ENCODE measurements around the gene AZIN2. TPM values are rescaled to one million over a fixed set of nuclear protein-coding genes. Genes with fewer than 3 reads are reported as not detected.
"Not testable (repeated sequence)": the region's sequence is repeated elsewhere in the genome, so short reads cannot be mapped to it uniquely, and the experiment has no call there.

Gene AZIN2
- polyA plus RNA-seq, 1 donor: 2.5 TPM

- H3K4me1 ChIP-seq (ENCODE audit: control insufficient read depth, insufficient read depth, low read length): peaks cover 7% of the 10 kb centered on the region
- peak overlapping the region; percentile 71 for H3K27ac ChIP-seq (ENCODE audit: low read length)
- peak overlapping the region; percentile 73 for H3K4me3 ChIP-seq (ENCODE audit: low read length)
- H3K27me3 ChIP-seq (ENCODE audit: control insufficient read depth, insufficient read depth, low read length): peaks cover 2% of the 10 kb centered on the region
- peak; percentile 99 to 100 for DNase-seq
- H3K36me3 ChIP-seq (ENCODE audit: control insufficient read depth, insufficient read depth, low read length): no peaks in the 10 kb centered on the region
- no peaks in the 10 kb centered on the region for H3K9me3 ChIP-seq (ENCODE audit: control insufficient read depth, low read depth, low read length)
- no CpG with 5 or more reads among the region's 44 CpGs for whole genome bisulfite sequencing (ENCODE audit: insufficient coverage, low lambda C conversion rate)
These were observed 46.3 kb downstream of the AZIN2 start for GRCh38 chr1:33127001-33127823.

- WGBS (ENCODE audit: insufficient coverage, low lambda C conversion rate): 50% methylated on average over 2 of the region's 4 CpGs
- Histone ChIP-seq H3K27me3 (ENCODE audit: control insufficient read depth, insufficient read depth, low read length) (peaks cover 2% of the 10 kb centered on the region), H3K9me3 (ENCODE audit: control insufficient read depth, low read depth, low read length) (no peaks in the 10 kb centered on the region), H3K4me3 (ENCODE audit: low read length) (no peak overlapping the region), H3K36me3 (ENCODE audit: control insufficient read depth, insufficient read depth, low read length) (no peaks in the 10 kb centered on the region), H3K4me1 (ENCODE audit: control insufficient read depth, insufficient read depth, low read length) (peaks cover 7% of the 10 kb centered on the region), H3K27ac (ENCODE audit: low read length) (no peak overlapping the region)
- no peak for DNase-seq
These were observed 47.8 kb downstream of the AZIN2 start for GRCh38 chr1:33128781-33129180.

- no peak for DNase-seq
- peaks cover 7% of the 10 kb centered on the region for H3K4me1 ChIP-seq (ENCODE audit: control insufficient read depth, insufficient read depth, low read length)
These were observed 49.3 kb downstream of the AZIN2 start for GRCh38 chr1:33130297-33130696.

GRCh38 chr1:33131191-33131590 lies 50.2 kb downstream of the AZIN2 start:
- 75% methylated on average over 2 of the region's 2 CpGs for WGBS (ENCODE audit: insufficient coverage, low lambda C conversion rate)
- no peak for DNase-seq
- H3K27ac ChIP-seq (ENCODE audit: low read length): no peak overlapping the region
- no peak overlapping the region for H3K4me3 ChIP-seq (ENCODE audit: low read length)
- H3K9me3 ChIP-seq (ENCODE audit: control insufficient read depth, low read depth, low read length): no peaks in the 10 kb centered on the region
- H3K27me3 ChIP-seq (ENCODE audit: control insufficient read depth, insufficient read depth, low read length): peaks cover 2% of the 10 kb centered on the region
- peaks cover 6% of the 10 kb centered on the region for H3K4me1 ChIP-seq (ENCODE audit: control insufficient read depth, insufficient read depth, low read length)
- no peaks in the 10 kb centered on the region for H3K36me3 ChIP-seq (ENCODE audit: control insufficient read depth, insufficient read depth, low read length)

More at GRCh38 chr1:33130297-33130696, 49.3 kb downstream of the AZIN2 start:
- H3K27me3 ChIP-seq (ENCODE audit: control insufficient read depth, insufficient read depth, low read length): peaks cover 2% of the 10 kb centered on the region
- no peak overlapping the region for H3K4me3 ChIP-seq (ENCODE audit: low read length)
- no peak overlapping the region for H3K27ac ChIP-seq (ENCODE audit: low read length)
- H3K9me3 ChIP-seq (ENCODE audit: control insufficient read depth, low read depth, low read length): no peaks in the 10 kb centered on the region
- 100% methylated on average over 1 of the region's 4 CpGs for WGBS (ENCODE audit: insufficient coverage, low lambda C conversion rate)
- H3K36me3 ChIP-seq (ENCODE audit: control insufficient read depth, insufficient read depth, low read length): no peaks in the 10 kb centered on the region

- H3K27me3 ChIP-seq (ENCODE audit: control insufficient read depth, insufficient read depth, low read length): peaks cover 2% of the 10 kb centered on the region
- no peak overlapping the region for H3K4me3 ChIP-seq (ENCODE audit: low read length)
- no peaks in the 10 kb centered on the region for H3K36me3 ChIP-seq (ENCODE audit: control insufficient read depth, insufficient read depth, low read length)
- H3K9me3 ChIP-seq (ENCODE audit: control insufficient read depth, low read depth, low read length): no peaks in the 10 kb centered on the region
- no CpG with 5 or more reads among the region's 2 CpGs for WGBS (ENCODE audit: insufficient coverage, low lambda C conversion rate)
- no peak for DNase-seq
- no peaks in the 10 kb centered on the region for H3K4me1 ChIP-seq (ENCODE audit: control insufficient read depth, insufficient read depth, low read length)
- no peak overlapping the region for H3K27ac ChIP-seq (ENCODE audit: low read length)
These were observed 51.6 kb downstream of the AZIN2 start for GRCh38 chr1:33132549-33132948.

- no peaks in the 10 kb centered on the region for H3K9me3 ChIP-seq (ENCODE audit: control insufficient read depth, low read depth, low read length)
- WGBS (ENCODE audit: insufficient coverage, low lambda C conversion rate): no CpG with 5 or more reads among the region's 10 CpGs
- DNase-seq: no peak
- peaks cover 2% of the 10 kb centered on the region for H3K27me3 ChIP-seq (ENCODE audit: control insufficient read depth, insufficient read depth, low read length)
- H3K4me1 ChIP-seq (ENCODE audit: control insufficient read depth, insufficient read depth, low read length): no peaks in the 10 kb centered on the region
- no peak overlapping the region for H3K4me3 ChIP-seq (ENCODE audit: low read length)
- H3K27ac ChIP-seq (ENCODE audit: low read length): no peak overlapping the region
- no peaks in the 10 kb centered on the region for H3K36me3 ChIP-seq (ENCODE audit: control insufficient read depth, insufficient read depth, low read length)
These were observed 52.6 kb downstream of the AZIN2 start for GRCh38 chr1:33133478-33134105.

GRCh38 chr1:33136041-33136440 lies 55.1 kb downstream of the AZIN2 start:
- DNase-seq; H3K9me3 ChIP-seq (ENCODE audit: control insufficient read depth, low read depth, low read length); H3K36me3 ChIP-seq (ENCODE audit: control insufficient read depth, insufficient read depth, low read length); H3K4me1 ChIP-seq (ENCODE audit: control insufficient read depth, insufficient read depth, low read length); H3K27me3 ChIP-seq (ENCODE audit: control insufficient read depth, insufficient read depth, low read length); H3K27ac ChIP-seq (ENCODE audit: low read length); H3K4me3 ChIP-seq (ENCODE audit: low read length): not testable (repeated sequence)
- WGBS (ENCODE audit: insufficient coverage, low lambda C conversion rate): no CpG with 5 or more reads among the region's 1 CpG

GRCh38 chr1:33137800-33138199 lies 56.8 kb downstream of the AZIN2 start:
- WGBS (ENCODE audit: insufficient coverage, low lambda C conversion rate): no CpG with 5 or more reads among the region's 8 CpGs
- Histone ChIP-seq H3K27ac (ENCODE audit: low read length) (no peak overlapping the region), H3K27me3 (ENCODE audit: control insufficient read depth, insufficient read depth, low read length) (no peaks in the 10 kb centered on the region), H3K4me3 (ENCODE audit: low read length) (no peak overlapping the region), H3K4me1 (ENCODE audit: control insufficient read depth, insufficient read depth, low read length) (no peaks in the 10 kb centered on the region), H3K36me3 (ENCODE audit: control insufficient read depth, insufficient read depth, low read length) (no peaks in the 10 kb centered on the region), H3K9me3 (ENCODE audit: control insufficient read depth, low read depth, low read length) (no peaks in the 10 kb centered on the region)
- DNase-seq: no peak

GRCh38 chr1:33140153-33141149 lies 59.5 kb downstream of the AZIN2 start:
- WGBS (ENCODE audit: insufficient coverage, low lambda C conversion rate): no CpG with 5 or more reads among the region's 9 CpGs
- Histone ChIP-seq H3K27me3 (ENCODE audit: control insufficient read depth, insufficient read depth, low read length) (no peaks in the 10 kb centered on the region), H3K4me3 (ENCODE audit: low read length) (no peak overlapping the region), H3K36me3 (ENCODE audit: control insufficient read depth, insufficient read depth, low read length) (no peaks in the 10 kb centered on the region), H3K9me3 (ENCODE audit: control insufficient read depth, low read depth, low read length) (no peaks in the 10 kb centered on the region), H3K4me1 (ENCODE audit: control insufficient read depth, insufficient read depth, low read length) (no peaks in the 10 kb centered on the region), H3K27ac (ENCODE audit: low read length) (no peak overlapping the region)
- no peak for DNase-seq

GRCh38 chr1:33141216-33141615 lies 60.3 kb downstream of the AZIN2 start:
- Histone ChIP-seq H3K36me3 (ENCODE audit: control insufficient read depth, insufficient read depth, low read length) (peaks cover 4% of the 10 kb centered on the region), H3K27ac (ENCODE audit: low read length) (no peak overlapping the region), H3K4me1 (ENCODE audit: control insufficient read depth, insufficient read depth, low read length) (no peaks in the 10 kb centered on the region), H3K4me3 (ENCODE audit: low read length) (no peak overlapping the region), H3K27me3 (ENCODE audit: control insufficient read depth, insufficient read depth, low read length) (no peaks in the 10 kb centered on the region), H3K9me3 (ENCODE audit: control insufficient read depth, low read depth, low read length) (no peaks in the 10 kb centered on the region)
- WGBS (ENCODE audit: insufficient coverage, low lambda C conversion rate): no CpG with 5 or more reads among the region's 2 CpGs
- no peak for DNase-seq
